ENCODE results near the gene CARD10.
"Not testable (repeated sequence)": the region's sequence is repeated elsewhere in the genome, so short reads cannot be mapped to it uniquely, and the experiment has no call there.

The CARD10 gene

DNA sequence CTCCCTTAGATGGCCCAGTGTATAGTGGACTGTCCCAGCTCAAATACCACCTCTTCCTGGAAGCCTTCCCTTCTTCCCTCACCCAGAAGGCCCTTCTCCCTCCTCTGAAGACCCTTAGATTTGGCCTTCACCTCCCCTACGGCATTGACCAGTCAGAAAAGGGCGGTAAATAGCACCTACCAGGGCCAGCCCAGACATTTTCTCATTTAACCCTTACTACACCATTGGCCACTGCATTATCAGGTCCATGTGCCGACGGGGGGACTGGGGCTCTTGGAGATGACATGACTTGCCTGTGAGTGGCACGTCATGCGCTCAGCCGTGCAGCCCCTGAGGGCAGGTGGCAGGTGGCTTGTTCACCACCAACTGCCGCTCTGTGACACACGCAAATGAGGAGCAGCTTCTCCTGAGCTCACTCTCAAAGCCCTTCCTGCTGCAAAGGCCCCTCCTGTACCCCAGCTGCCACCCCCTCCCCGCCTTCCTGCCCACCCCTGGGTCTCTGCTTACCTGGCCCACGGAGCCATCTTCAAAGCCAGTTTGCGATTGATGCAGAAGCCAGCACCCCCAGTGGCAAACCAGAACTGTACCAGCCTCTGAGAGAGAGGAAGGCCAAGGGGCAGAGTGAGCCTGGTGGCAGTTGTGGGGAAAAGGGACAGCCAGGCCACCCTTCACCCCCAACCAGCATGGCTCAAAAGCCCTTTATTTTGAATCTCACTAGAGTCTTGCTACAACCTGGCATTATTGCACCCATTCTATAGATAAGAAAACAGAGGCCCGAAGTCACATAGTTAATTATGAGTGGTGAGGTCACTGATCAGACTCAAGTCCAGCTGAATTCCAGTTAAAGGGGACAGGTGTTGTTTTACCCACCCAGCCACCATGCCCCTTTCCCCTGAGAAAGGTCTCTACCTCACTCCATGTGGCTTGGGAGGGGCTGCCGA, 42.6 kb downstream of the CARD10 start:
- intact Hi-C loops (cut with DNase I), result no loop called here
- DNase-seq, result no peak

DNA sequence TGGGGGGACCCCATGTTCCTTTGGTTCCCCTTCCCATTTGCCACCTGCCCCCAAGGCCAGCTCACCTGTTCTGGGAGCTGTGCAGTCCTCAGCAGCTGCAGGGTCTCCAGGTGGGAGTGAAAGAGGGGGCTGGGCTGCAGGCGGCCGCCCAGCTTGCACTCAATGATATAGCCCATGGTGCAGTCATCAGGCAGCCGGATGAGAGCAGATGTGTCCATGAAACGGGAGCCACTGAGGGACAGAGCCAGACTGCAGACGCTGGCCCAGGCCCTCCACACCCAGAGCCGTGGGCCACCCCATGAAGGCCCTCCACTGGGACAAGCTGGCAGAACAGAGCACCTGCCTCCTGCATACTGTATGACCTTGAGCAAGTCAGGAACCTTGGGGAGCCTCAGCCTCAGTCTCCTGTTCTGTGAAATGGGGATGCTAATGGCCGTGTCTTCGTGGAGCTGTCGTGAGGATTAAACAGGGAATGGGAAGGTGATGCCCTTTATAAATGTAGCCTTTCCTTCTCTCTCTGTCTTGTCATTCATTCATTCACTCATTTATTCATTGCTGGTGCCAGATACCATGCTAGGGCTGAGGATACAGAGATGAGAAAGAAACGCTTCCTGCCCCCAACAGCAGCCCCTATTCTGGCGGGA, 44.6 kb downstream of the CARD10 start:
- intact Hi-C loops (cut with DNase I), result no loop called here
- peak in 1 of 10 donors; percentile 78 for DNase-seq

DNA sequence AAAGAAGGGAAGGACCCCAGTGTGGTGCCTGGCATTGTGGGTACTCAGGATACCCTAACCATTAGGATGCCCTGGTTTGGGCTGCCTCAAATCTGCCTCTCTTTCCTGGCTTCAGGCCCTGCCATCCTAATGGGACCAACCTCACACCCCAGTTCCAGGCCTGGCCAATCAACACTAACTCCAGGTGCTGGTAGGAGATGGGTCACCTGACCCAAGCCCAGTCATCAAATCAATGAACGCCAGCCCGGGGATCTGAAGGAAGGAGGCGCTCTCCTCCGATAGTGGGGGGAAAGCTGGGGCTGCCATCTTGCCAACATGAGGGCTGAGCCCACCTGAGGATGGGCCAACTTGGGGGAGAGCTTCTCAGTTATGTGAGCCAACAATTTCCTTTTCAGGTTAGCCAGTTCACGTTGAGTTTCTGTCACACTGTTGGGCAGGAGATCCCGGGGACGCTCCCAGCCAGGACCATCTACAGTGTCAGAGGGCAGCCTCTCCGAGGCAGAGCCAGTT, 45.7 kb downstream of the CARD10 start:
- DNase-seq, result peak in 1 of 10 donors; percentile 49
- intact Hi-C loops (cut with DNase I), result no loop called here

DNA sequence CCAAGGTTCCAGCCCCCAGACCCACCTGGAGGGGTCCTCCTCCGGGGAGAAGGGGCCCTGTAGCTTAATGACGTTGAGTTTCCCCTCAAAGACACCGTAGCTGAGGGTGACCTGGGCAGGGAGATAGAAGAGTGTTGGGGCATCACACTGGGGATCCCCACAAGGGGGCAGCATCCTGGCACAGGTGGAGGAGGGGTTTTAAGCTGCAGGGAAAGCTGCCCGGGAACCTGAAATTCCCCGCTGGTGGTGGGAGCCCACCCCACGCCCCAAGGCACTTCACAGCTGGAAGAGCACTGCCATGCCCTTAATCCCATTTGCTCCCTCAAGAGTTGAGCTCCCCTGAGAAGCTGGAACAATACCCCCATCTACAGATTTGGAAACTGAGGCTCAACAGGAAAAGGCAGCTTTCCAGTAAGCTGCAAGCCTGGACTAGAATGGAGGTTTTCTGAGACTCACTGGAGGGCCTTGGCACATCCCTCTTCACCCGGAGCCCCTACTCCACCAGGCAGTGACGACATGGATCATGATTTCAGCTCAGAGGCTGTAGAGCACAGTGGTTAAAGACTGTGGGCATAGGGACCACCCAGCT, 46.7 kb downstream of the CARD10 start:
- intact Hi-C loops (cut with DNase I), result no loop called here
- DNase-seq, result peak in 1 of 10 donors; percentile 51

DNA sequence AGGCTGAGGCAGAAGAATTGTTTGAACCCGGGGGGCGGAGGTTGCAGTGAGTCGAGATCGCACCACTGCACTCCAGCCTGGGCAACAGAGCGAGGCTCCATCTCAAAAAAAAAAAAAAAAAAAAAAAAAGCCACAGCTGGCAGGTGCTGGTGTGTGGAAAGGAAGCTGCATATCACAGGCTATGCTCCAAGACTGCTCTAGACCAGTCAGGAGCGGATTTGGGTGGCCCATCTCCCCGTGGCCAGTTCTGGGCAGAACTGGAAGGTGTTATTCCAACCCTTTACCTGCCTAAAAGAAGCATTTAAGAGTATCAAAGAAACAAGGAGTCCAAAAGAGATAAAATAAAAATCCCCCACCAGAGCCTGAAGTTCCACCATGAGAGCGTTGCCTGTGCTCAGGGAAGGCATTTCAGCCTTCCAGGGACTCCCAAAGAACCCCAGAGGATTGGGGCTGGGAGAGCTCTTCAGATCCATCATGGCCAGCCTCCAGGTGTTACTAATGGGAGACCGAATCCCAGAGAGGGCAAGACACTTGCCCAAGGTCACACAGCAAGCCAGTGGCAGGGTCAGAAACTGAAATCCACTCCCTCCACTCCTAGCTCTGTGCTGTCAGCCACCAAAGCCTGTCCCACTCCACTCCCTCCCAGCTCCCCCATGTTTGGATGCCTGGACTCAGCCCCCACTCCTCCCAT, 47.3 kb downstream of the CARD10 start:
- DNase-seq, result peak in 1 of 10 donors; percentile 4
- intact Hi-C loops (cut with DNase I), result no loop called here

DNA sequence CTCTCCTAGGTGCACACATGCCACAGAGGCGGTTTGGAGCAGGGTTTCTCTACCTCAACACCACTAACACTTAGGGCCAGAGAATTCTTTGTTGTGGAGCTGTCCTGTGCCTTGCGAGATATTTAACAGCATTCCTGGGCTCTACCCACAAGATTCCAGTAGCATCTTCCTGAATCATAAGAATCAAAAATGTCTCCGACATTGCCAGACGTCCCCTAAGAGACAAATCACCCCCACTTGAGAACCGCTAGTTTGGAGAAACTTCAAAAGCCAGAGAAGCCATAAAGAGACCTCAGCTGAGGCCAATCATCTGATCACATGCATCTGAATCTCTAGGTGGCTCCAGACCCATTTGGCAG, 49.1 kb downstream of the CARD10 start:
- intact Hi-C loops (cut with DNase I), result no loop called here
- no peak for DNase-seq

DNA sequence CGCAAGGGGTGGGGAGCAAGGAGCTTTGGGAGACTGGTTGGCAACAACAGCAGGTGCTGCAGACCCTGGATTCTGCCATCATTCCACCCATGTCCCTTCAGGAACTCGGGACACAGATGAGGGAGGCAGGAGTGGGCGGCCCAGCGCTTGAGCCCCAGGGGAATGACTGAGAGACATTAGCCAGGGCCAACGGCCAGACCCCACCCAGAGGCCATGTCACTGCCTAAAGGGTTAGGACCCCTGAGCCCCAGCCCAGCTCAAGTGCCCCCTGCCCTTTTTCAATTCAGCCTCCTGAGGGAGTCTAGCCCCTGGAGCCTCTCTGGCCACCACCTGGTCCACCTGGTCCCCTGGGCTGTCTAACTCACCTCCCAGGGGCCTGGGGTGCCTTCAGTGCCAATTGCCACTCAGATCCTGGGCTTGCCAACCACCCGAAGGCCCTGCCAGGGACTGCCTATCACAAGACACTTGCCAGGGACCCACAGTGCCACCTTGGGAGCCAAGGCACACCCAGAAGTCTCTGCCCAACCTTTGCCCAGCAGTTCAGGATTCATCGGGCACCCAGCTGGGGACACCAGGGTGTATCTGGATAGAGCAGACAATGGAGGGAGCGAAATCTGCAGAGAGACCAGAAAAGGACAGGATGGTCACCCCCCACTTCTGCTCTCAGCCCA, 49.7 kb downstream of the CARD10 start:
- DNase-seq, result peak in 1 of 10 donors; percentile 78
- intact Hi-C loops (cut with DNase I), result no loop called here

DNA sequence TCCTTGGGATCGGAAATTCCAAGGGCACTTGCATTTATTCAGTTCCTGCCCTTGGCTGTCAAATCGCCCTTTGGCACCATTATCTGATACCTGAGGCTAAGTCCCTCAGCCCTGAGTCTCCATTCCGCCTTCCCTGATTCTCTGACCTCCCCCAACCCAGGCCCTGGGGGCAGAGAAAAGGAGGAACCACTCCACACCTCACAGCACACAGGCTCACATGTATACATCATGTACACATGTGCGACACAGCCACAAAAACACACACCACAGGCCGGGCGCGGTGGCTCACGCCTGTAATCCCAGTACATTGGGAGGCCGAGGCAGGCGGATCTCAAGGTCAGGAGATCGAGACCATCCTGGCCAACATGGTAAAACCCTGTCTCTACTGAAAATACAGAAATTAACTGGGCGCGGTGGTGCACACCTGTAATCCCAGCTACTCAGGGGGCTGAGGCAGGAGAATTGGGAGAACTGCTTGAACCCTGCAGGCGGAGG, 51.0 kb downstream of the CARD10 start:
- DNase-seq, result peak in 1 of 10 donors; percentile 26
- intact Hi-C loops (cut with DNase I), result not testable (repeated sequence)

DNA sequence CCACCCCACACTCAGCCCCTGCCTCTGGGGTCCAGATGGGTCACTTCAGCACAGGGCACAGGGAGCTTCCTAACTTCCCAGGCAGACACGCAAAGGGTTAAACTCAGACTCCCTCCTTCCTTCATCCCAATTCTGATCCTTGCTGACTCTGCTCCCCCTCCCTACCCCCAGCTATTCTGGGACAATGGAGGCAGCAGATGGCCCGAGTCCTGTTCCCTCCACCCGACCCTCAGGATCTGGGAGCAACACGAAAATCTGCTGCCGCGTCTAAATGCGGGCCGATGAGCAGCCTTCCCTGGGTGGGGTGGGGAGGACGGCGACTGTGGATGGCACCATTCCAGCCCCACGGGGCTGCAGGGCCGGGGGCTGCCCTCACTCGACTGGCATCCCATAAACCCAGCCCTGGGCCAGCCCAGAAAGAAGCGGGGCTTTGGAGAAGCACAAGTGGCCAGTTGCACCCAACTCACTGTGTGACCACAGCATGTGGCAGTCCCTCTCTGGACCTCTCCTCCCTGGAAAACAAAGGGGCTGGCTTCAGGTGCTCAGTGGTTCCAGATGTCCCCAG, 51.7 kb downstream of the CARD10 start:
- intact Hi-C loops (cut with DNase I), result no loop called here
- DNase-seq, result peak in 1 of 10 donors; percentile 39

DNA sequence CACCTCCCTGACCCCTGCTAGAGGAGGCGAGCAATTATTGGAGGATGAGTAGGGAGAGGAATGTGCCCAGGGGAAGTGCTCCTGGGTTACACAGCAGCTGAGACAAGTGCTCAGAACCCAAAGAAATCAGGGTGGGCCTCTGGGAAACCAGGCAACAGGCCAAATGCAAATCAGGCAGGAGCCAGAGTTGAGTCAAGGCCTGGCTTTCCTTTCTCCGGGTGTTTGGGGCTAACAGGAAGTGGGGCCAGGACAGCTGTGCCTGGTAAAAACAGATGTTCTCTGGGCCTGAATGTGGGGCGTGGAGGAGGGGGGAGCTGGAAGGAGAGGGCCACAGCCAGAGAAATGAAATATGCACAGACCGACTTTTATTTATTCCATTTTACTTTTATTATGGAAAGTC, 55.0 kb downstream of the CARD10 start:
- intact Hi-C loops (cut with DNase I), result no loop called here
- DNase-seq, result peak in 1 of 10 donors; percentile 50

DNA sequence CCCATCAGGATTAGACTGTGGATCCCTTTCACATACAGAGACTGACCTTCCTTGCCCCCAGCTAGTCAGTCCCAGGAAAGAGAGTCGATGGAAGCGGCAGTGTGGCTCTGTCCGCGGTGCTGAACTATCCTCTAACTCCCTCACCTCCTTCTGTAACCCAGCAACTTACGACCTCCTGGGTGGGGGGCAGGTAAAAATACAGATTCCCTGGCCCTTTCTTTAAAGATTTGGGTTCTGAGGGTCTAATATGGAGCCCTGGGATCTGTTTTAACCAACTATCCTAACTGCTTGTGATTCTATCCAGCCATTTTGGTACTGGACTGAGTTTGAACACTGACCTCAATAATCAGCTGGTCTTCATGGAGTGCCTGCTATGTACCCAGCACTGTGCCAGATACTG, 56.2 kb downstream of the CARD10 start:
- DNase-seq, result no peak

DNA sequence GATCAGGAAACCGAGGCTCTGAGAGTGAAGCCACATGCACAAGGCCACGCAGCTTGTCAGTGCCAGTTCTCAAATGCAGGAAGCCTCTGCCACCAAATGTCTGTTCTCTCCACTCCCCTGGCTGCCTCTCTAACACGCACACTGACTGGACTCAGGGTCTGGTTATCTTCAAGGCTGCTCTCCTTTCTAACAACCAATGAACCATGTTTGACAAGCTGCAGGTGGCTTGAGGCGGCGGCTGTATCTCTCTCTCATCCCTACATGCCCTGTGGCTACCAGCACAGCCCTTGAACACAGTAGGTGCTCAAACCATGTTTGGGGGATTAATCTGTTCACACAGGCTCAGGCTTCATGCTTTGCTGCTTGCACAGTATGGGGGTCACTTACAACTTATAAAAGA, 56.8 kb downstream of the CARD10 start:
- peak in 2 of 10 donors; percentile 47 to 59 for DNase-seq
- intact Hi-C loops (cut with DNase I), result no loop called here

More for the DNA sequence above, 56.2 kb downstream of the CARD10 start:
- intact Hi-C loops (cut with DNase I), result no loop called here

DNA sequence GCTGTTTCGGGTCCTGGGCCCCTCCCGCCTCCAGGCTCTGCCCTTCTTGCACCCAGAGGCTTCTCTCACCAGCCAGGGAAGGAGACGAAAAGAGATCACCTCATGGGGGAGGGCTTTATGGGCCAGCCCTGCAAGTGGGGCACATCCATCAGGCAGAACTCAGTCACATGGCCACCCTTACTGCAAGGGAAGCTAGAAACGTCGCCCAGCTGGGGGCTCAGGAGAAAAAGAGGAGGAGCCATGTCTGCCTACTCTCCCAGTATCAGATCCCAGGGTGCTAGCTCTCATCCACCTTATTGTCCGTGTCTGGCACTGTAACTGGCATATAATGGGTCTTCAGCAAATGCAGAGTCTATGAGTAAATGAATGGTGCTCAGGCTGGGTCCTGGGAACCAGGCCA, 57.3 kb downstream of the CARD10 start:
- DNase-seq, result peak in 1 of 10 donors; percentile 68
- intact Hi-C loops (cut with DNase I), result no loop called here

DNA sequence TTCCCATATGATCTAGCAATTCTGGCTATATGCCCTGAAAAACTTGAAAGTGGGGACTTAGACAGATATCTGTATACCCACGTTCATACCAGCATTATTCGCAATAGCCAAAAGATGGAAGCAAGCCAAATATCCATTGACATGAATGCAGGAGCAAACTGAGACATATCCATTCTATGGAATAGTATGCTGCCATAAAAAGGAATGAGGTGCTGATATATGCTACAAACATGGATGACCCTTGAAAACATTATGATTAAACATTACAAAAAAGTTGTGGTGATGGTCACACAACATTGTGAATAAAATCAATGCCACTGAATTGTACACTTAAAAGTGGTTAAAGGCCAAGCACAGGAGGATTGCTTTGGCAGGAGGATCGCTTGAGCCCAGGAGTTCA, 58.5 kb downstream of the CARD10 start:
- no peak for DNase-seq
- intact Hi-C loops (cut with DNase I), result no loop called here

DNA sequence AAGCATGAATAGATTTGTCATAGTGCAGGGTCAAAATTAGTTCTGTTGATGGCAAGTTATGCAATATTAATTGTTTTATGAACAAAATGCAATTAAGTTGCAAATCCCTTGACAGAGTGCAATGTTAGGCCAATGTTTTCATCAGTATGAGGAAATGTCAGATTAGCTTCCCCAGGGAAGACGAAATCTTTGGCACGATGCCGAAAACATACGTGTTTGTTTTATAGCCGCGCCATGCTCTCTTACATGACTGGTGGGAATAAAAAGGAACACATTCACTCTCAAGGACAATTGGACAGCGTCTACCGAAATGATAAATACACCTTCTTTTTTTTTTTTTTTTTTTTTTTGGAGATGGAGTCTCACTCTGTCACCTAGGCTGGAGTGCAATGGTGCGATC, 60.0 kb downstream of the CARD10 start:
- DNase-seq, result no peak
- intact Hi-C loops (cut with DNase I), result no loop called here

DNA sequence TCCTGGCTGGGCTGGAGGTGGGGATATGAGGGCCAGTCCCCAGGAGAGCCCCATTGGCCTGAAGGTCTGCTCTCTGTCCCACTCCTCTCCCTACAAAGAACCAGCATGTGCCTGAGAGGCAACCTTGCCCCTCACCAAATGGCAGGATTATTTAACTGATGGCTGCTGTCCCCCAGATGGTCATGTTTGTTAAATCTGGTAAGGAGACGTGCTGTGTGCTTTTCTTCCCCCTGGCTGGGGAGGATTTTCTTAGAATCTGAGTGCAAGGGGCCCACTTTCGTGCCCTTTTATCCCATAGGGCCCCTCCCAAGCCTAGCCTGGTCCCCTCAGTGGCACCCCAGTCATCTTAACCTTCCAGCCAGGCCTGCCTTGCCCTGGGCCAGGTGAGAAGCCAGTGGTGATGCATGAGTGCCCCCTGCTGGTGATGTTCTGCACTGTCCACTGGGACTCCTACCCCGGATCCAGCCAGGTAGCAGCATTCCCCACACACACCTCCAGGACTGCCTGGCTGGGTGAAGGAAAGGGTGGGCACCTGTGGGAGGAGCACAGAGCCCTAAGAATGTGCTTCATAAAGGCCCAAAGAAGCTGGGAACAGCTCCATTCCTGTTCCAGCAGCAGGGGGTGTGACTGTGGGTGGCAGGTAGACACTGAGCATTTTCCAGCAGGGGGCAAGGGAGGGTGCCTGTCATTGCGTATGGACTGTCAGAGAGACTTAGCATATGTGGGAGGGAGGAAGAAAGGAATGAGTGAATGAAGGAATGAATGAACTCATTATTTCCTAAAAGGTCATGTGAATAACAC, 61.9 kb downstream of the CARD10 start:
- DNase-seq, result peak; percentile 55 to 95 (median 79)
- intact Hi-C loops (cut with DNase I), result loop anchor here (1.0 kb wide), 1 partner anchor 140 kb away; no protein-coding TSS in a partner anchor

DNA sequence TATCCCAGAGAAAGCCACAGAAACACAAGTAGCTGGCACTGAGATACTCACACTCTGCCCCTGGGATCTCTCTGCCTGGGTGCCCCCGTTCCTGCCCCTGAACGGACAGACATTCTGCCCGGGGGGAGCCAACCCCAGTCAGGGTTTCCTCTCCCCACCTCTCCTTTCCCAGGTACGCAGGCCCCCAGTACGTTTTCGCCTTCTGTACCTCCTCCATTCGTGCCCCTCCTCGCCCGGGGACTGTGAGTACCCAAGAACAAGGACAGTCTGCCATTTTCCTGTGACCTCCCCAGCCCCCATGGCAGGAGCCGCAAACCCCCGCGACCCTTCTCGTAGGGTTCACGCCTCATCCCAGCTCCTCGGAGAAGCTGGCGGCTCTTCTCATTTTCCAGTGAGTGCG, 62.9 kb downstream of the CARD10 start:
- DNase-seq, result peak in 1 of 10 donors; percentile 72
- intact Hi-C loops (cut with DNase I), result no loop called here

DNA sequence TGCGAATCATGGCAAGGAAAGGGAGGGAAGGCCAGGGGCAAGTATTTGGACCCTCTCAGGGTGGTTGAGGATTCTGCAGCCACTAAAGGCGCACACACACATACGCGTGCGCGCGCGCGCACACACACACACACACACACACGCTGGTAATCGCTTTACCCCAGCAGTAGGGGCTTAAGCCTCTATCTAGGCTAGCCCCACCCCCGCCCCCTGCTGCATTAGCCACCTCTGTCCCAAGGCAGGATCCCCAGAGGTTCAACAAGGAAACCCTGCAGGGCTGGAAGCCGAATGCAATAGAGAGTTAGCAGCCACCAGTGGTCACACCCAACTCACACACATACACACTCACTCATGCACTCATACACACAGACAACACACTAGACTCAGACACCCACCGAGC, 63.3 kb downstream of the CARD10 start:
- DNase-seq, result peak in 1 of 10 donors; percentile 17
- intact Hi-C loops (cut with DNase I), result no loop called here

All from posterior cingulate gyrus (tissue), 11 donors.